GM12873 (cell line): ENCODE results near the gene USE1.

Experiments used
- CTCF ChIP-seq: IDR thresholded peaks from 2 replicates; pipeline ENCODE4 v1.5.1; 2012; ENCODE audit warnings: low read depth, mild to moderate bottlenecking, moderate library complexity, low read length, control low read depth; ENCODE audit not compliant: insufficient read depth; ENCODE audit errors: missing control alignments

Gene USE1

GRCh38 chr19:17206736-17207581 lies 8.2 kb upstream of the USE1 start:
- no peak for TF ChIP-seq CTCF

GRCh38 chr19:17209126-17210036 lies 5.8 kb upstream of the USE1 start:
- TF ChIP-seq CTCF: no peak

- no peak for TF ChIP-seq CTCF
These were observed 4.9 kb upstream of the USE1 start for GRCh38 chr19:17210296-17210695.

GRCh38 chr19:17211547-17212446 lies 3.4 kb upstream of the USE1 start:
- no peak for TF ChIP-seq CTCF

- TF ChIP-seq CTCF: no peak
These were observed 1.8 kb upstream of the USE1 start for GRCh38 chr19:17213334-17213733.

- TF ChIP-seq CTCF: no peak
These were observed 540 bp upstream of the USE1 start for GRCh38 chr19:17214508-17215126.
